COR-L47 (cell line): ENCODE data around the gene TTN.
A peak's percentile ranks its signal among the peaks of the same experiment; 100 is the strongest.

Experiments
- DNase-seq: peaks from one replicate; lab custom pipeline; 2025; lab: John Stamatoyannopoulos, UW

TTN gene

GRCh38 chr2:178811901-178812300 lies 4.7 kb upstream of the TTN start:
- no peak for DNase-seq

- no peak for DNase-seq
Observed at GRCh38 chr2:178811045-178811444, 3.8 kb upstream of the TTN start.

- DNase-seq = no peak
Observed at GRCh38 chr2:178810422-178810821, 3.2 kb upstream of the TTN start.

GRCh38 chr2:178806543-178806942 lies 680 bp downstream of the TTN start:
- no peak for DNase-seq

- DNase-seq = no peak
Observed at GRCh38 chr2:178805457-178805856, 1.8 kb downstream of the TTN start.

- no peak for DNase-seq
Observed at GRCh38 chr2:178804791-178805190, 2.4 kb downstream of the TTN start.

GRCh38 chr2:178800510-178800909 lies 6.7 kb downstream of the TTN start:
- DNase-seq = no peak

- no peak for DNase-seq
Observed at GRCh38 chr2:178799305-178799704, 7.9 kb downstream of the TTN start.

GRCh38 chr2:178796079-178796677 lies 11.0 kb downstream of the TTN start:
- peak; percentile 48 for DNase-seq

GRCh38 chr2:178787934-178788333 lies 19.3 kb downstream of the TTN start:
- no peak for DNase-seq

- no peak for DNase-seq
Observed at GRCh38 chr2:178787155-178787554, 20.1 kb downstream of the TTN start.

- DNase-seq = no peak
Observed at GRCh38 chr2:178783889-178784288, 23.3 kb downstream of the TTN start.

GRCh38 chr2:178782236-178782635 lies 25.0 kb downstream of the TTN start:
- DNase-seq = no peak

- DNase-seq = no peak
Observed at GRCh38 chr2:178777577-178777976, 29.6 kb downstream of the TTN start.

GRCh38 chr2:178776751-178777150 lies 30.5 kb downstream of the TTN start:
- DNase-seq = no peak

- no peak for DNase-seq
Observed at GRCh38 chr2:178775975-178776374, 31.2 kb downstream of the TTN start.

GRCh38 chr2:178770518-178770917 lies 36.7 kb downstream of the TTN start:
- no peak for DNase-seq

- peak; percentile 76 for DNase-seq
Observed at GRCh38 chr2:178767094-178768060, 39.8 kb downstream of the TTN start.

- peak; percentile 37 for DNase-seq
Observed at GRCh38 chr2:178764097-178764496, 43.1 kb downstream of the TTN start.

- peak; percentile 70 for DNase-seq
Observed at GRCh38 chr2:178761759-178762371, 45.4 kb downstream of the TTN start.

- DNase-seq = no peak
Observed at GRCh38 chr2:178756843-178757242, 50.4 kb downstream of the TTN start.

GRCh38 chr2:178756343-178756742 lies 50.9 kb downstream of the TTN start:
- DNase-seq = no peak

- no peak for DNase-seq
Observed at GRCh38 chr2:178747767-178748166, 59.5 kb downstream of the TTN start.
